ENCODE results near the gene SAXO1. TPM values are rescaled to one million over a fixed set of nuclear protein-coding genes. Genes with fewer than 3 reads are reported as not detected.

Gene SAXO1
- total RNA-seq, 1 experiment from 2014 or later: 0.20 TPM

- CTCF ChIA-PET: no interaction called here
- no peak for TF ChIP-seq CTCF (IDR thresholded peaks at IDR 0.05; ENCODE audit: insufficient read depth in 1 of 2, low read depth in 1 of 2, low read length in 1 of 2, severe bottlenecking in 1 of 2, unreplicated experiment in 1 of 2)
- H3K9me3 ChIP-seq: no peaks in the 10 kb centered on the region
- no peak overlapping the region for H3K27ac Mint-ChIP-seq (ENCODE audit: unreplicated experiment)
- H3K4me1 Mint-ChIP-seq (ENCODE audit: low read depth, unreplicated experiment): no peaks in the 10 kb centered on the region
- no peaks in the 10 kb centered on the region for H3K9me3 Mint-ChIP-seq (ENCODE audit: unreplicated experiment)
- H3K4me3 Mint-ChIP-seq (ENCODE audit: unreplicated experiment): no peak overlapping the region
- H3K4me3 ChIP-seq (ENCODE audit: low read depth, low read length): no peak overlapping the region
- no peaks in the 10 kb centered on the region for H3K36me3 Mint-ChIP-seq (ENCODE audit: insufficient read depth, unreplicated experiment)
- no peaks in the 10 kb centered on the region for H3K36me3 ChIP-seq (ENCODE audit: control insufficient read depth, insufficient read depth, low read length)
- no TSS peak for BruUV-seq (replicated peaks)
- POLR2A ChIA-PET: no interaction called here
- intact Hi-C loops (cut with micrococcal nuclease; ENCODE audit: unreplicated experiment): no loop called here
- H3K27me3 ChIP-seq (replicated peaks; ENCODE audit: control insufficient read depth, insufficient read depth, low read length): no peaks in the 10 kb centered on the region
- H3K27me3 Mint-ChIP-seq (ENCODE audit: insufficient read depth, unreplicated experiment): peaks cover 4% of the 10 kb centered on the region
- H3K4me1 ChIP-seq: no peaks in the 10 kb centered on the region; the same call in 1 of the 2 replicates
- DNase-seq: no peak
Observed at GRCh38 chr9:18981476-18982261, 51.3 kb downstream of the SAXO1 start.

GRCh38 chr9:18980189-18980588 lies 52.8 kb downstream of the SAXO1 start:
- no TSS peak for BruUV-seq (replicated peaks)
- Mint-ChIP-seq H3K4me1 (ENCODE audit: low read depth, unreplicated experiment) (no peaks in the 10 kb centered on the region), H3K27ac (ENCODE audit: unreplicated experiment) (no peak overlapping the region), H3K36me3 (ENCODE audit: insufficient read depth, unreplicated experiment) (no peaks in the 10 kb centered on the region), H3K9me3 (ENCODE audit: unreplicated experiment) (no peaks in the 10 kb centered on the region), H3K4me3 (ENCODE audit: unreplicated experiment) (no peak overlapping the region), H3K27me3 (ENCODE audit: insufficient read depth, unreplicated experiment) (peaks cover 4% of the 10 kb centered on the region)
- Histone ChIP-seq H3K36me3 (ENCODE audit: control insufficient read depth, insufficient read depth, low read length) (no peaks in the 10 kb centered on the region), H3K4me3 (ENCODE audit: low read depth, low read length) (no peak overlapping the region), H3K27me3 (replicated peaks; ENCODE audit: control insufficient read depth, insufficient read depth, low read length) (no peaks in the 10 kb centered on the region), H3K9me3 (no peaks in the 10 kb centered on the region), H3K4me1 (no peaks in the 10 kb centered on the region; the same call in 1 of the 2 replicates)
- ChIA-PET POLR2A (no interaction called here), CTCF (no interaction called here)
- no peak for DNase-seq
- intact Hi-C loops (cut with micrococcal nuclease; ENCODE audit: unreplicated experiment): no loop called here
- no peak for TF ChIP-seq CTCF (IDR thresholded peaks at IDR 0.05; ENCODE audit: insufficient read depth in 1 of 2, low read depth in 1 of 2, low read length in 1 of 2, severe bottlenecking in 1 of 2, unreplicated experiment in 1 of 2)

- Histone ChIP-seq H3K9me3 (no peaks in the 10 kb centered on the region), H3K4me3 (ENCODE audit: low read depth, low read length) (no peak overlapping the region), H3K36me3 (ENCODE audit: control insufficient read depth, insufficient read depth, low read length) (no peaks in the 10 kb centered on the region), H3K4me1 (no peaks in the 10 kb centered on the region; the same call in 1 of the 2 replicates), H3K27me3 (replicated peaks; ENCODE audit: control insufficient read depth, insufficient read depth, low read length) (no peaks in the 10 kb centered on the region)
- TF ChIP-seq CTCF (IDR thresholded peaks at IDR 0.05; ENCODE audit: insufficient read depth in 1 of 2, low read depth in 1 of 2, low read length in 1 of 2, severe bottlenecking in 1 of 2, unreplicated experiment in 1 of 2): no peak
- no peaks in the 10 kb centered on the region for H3K9me3 Mint-ChIP-seq (ENCODE audit: unreplicated experiment)
- POLR2A ChIA-PET: no interaction called here
- no peaks in the 10 kb centered on the region for H3K4me1 Mint-ChIP-seq (ENCODE audit: low read depth, unreplicated experiment)
- no peaks in the 10 kb centered on the region for H3K36me3 Mint-ChIP-seq (ENCODE audit: insufficient read depth, unreplicated experiment)
- CTCF ChIA-PET: no interaction called here
- no peak overlapping the region for H3K4me3 Mint-ChIP-seq (ENCODE audit: unreplicated experiment)
- intact Hi-C loops (cut with micrococcal nuclease; ENCODE audit: unreplicated experiment): no loop called here
- no peak overlapping the region for H3K27ac Mint-ChIP-seq (ENCODE audit: unreplicated experiment)
- H3K27me3 Mint-ChIP-seq (ENCODE audit: insufficient read depth, unreplicated experiment): peaks cover 4% of the 10 kb centered on the region
- no TSS peak for BruUV-seq (replicated peaks)
- no peak for DNase-seq
Observed at GRCh38 chr9:18979367-18979766, 53.6 kb downstream of the SAXO1 start.

Data from Caco-2 (cell line).